OCI-LY1 (cell line): ENCODE measurements around the gene TLL2.

Source experiments
- H2AFZ ChIP-seq: fragments of 200-600 bp; sonication (generic), shearing (Covaris generic); 2 replicates; pipeline ENCODE4 v1.6.0; 2014; ENCODE audit warnings: antibody characterized with exemption, mild to moderate bottlenecking, low read length
- H3F3A ChIP-seq: fragments of 200-600 bp; sonication (generic), shearing (Covaris generic); 2 replicates; pipeline ENCODE4 v1.6.0; 2014; ENCODE audit warnings: mild to moderate bottlenecking, antibody characterized with exemption, low read length, moderate library complexity; ENCODE audit not compliant: insufficient read depth
- H3K27ac ChIP-seq: fragments of 200-600 bp; sonication (generic); 2 replicates; pipeline ENCODE4 v1.5.1; 2014; ENCODE audit warnings: low read length, mixed run types, mild to moderate bottlenecking, low read depth; ENCODE audit not compliant: poor library complexity, severe bottlenecking
- H3K27me3 ChIP-seq: fragments of 200-600 bp; sonication (generic); 2 replicates; pipeline ENCODE4 v1.6.0; 2014; ENCODE audit warnings: antibody characterized with exemption, mild to moderate bottlenecking, low read length, moderate library complexity; ENCODE audit not compliant: insufficient read depth
- H3K36me3 ChIP-seq: fragments of 200-600 bp; sonication (generic); 2 replicates; pipeline ENCODE4 v1.6.1; 2014; ENCODE audit warnings: mild to moderate bottlenecking, antibody characterized with exemption, low read length, moderate library complexity, mixed read lengths; ENCODE audit not compliant: insufficient read depth
- H3K4me1 ChIP-seq: fragments of 200-600 bp; sonication (generic); 2 replicates; pipeline ENCODE4 v1.5.1; 2014; ENCODE audit warnings: mild to moderate bottlenecking, low read length, moderate library complexity; ENCODE audit not compliant: insufficient read depth, severe bottlenecking
- H3K4me2 ChIP-seq: fragments of 200-600 bp; sonication (generic), shearing (Covaris generic); 2 replicates; pipeline ENCODE4 v1.6.1; 2014; ENCODE audit warnings: low read length
- H3K4me3 ChIP-seq: fragments of 200-600 bp; sonication (generic); 2 replicates; pipeline ENCODE4 v1.5.1; 2014; ENCODE audit warnings: low read length, low read depth, mild to moderate bottlenecking, mixed read lengths; ENCODE audit not compliant: poor library complexity, severe bottlenecking
- H3K79me2 ChIP-seq: fragments of 200-600 bp; shearing (Covaris generic); 2 replicates; pipeline ENCODE4 v1.6.1; 2016; ENCODE audit warnings: mixed run types, low read length, mixed read lengths; ENCODE audit not compliant: insufficient read depth
- H3K9ac ChIP-seq: fragments of 200-600 bp; sonication (generic), shearing (Covaris generic); 2 replicates; pipeline ENCODE4 v1.6.1; 2014; ENCODE audit warnings: mild to moderate bottlenecking, low read length, mixed read lengths
- H3K9me2 ChIP-seq: fragments of 200-600 bp; sonication (generic), shearing (Covaris generic); 2 replicates; pipeline ENCODE4 v1.6.1; 2014; ENCODE audit warnings: low read depth, mild to moderate bottlenecking, low read length, mixed read lengths
- H3K9me3 ChIP-seq: fragments of 200-600 bp; shearing (Covaris generic); 2 replicates; pipeline ENCODE4 v1.6.1; 2014; ENCODE audit warnings: low read length, mixed read lengths
- H4K20me1 ChIP-seq: fragments of 200-600 bp; sonication (generic), shearing (Covaris generic); 2 replicates; pipeline ENCODE4 v1.6.0; 2016; ENCODE audit warnings: mild to moderate bottlenecking, low read length; ENCODE audit not compliant: insufficient read depth
- CTCF ChIP-seq: fragments of 200-600 bp; sonication (generic), shearing (Covaris generic); IDR thresholded peaks from 2 replicates; pipeline ENCODE4 v1.5.1; 2017; ENCODE audit warnings: mild to moderate bottlenecking, antibody characterized with exemption, low read length, moderate library complexity, mixed read lengths
- EZH2 ChIP-seq: fragments of 200-600 bp; sonication (generic), shearing (Covaris generic); IDR thresholded peaks from 2 replicates; pipeline ENCODE4 v1.8.0; 2017; ENCODE audit warnings: borderline replicate concordance, mixed run types, mild to moderate bottlenecking, antibody characterized with exemption, low read length, moderate library complexity, mixed read lengths

The TLL2 gene

GRCh38 chr10:96319754-96320474 lies 193.8 kb downstream of the TLL2 start:
- H3K36me3 ChIP-seq = no peaks in the 10 kb centered on the region
- no peak overlapping the region for H3K27ac ChIP-seq
- no peaks in the 10 kb centered on the region for H3K9me3 ChIP-seq
- H3K4me1 ChIP-seq = no peaks in the 10 kb centered on the region
- H3F3A ChIP-seq = no peaks in the 10 kb centered on the region
- no peak for TF ChIP-seq CTCF
- TF ChIP-seq EZH2 = no peak
- H3K9ac ChIP-seq = no peak overlapping the region
- H3K27me3 ChIP-seq = no peaks in the 10 kb centered on the region
- H3K9me2 ChIP-seq = no peaks in the 10 kb centered on the region
- no peak overlapping the region for H3K4me3 ChIP-seq
- no peaks in the 10 kb centered on the region for H4K20me1 ChIP-seq
- H2AFZ ChIP-seq = no peak overlapping the region
- no peak overlapping the region for H3K4me2 ChIP-seq
- H3K79me2 ChIP-seq = no peaks in the 10 kb centered on the region

GRCh38 chr10:96317067-96317833 lies 196.5 kb downstream of the TLL2 start:
- Histone ChIP-seq H3K4me1 (peaks cover 19% of the 10 kb centered on the region), H3K4me2 (no peak overlapping the region), H4K20me1 (no peaks in the 10 kb centered on the region), H3K27ac (no peak overlapping the region), H3K9me2 (no peaks in the 10 kb centered on the region), H2AFZ (no peak overlapping the region), H3K27me3 (no peaks in the 10 kb centered on the region), H3K4me3 (no peak overlapping the region), H3F3A (no peaks in the 10 kb centered on the region), H3K36me3 (no peaks in the 10 kb centered on the region), H3K79me2 (no peaks in the 10 kb centered on the region), H3K9ac (no peak overlapping the region), H3K9me3 (no peaks in the 10 kb centered on the region)
- TF ChIP-seq CTCF = 0 out of 2 replicates have a peak, but pooled peaks have one; percentile 21
- no peak for TF ChIP-seq EZH2
